Measurements from ENCODE around the gene PMM2.

The PMM2 gene

DNA sequence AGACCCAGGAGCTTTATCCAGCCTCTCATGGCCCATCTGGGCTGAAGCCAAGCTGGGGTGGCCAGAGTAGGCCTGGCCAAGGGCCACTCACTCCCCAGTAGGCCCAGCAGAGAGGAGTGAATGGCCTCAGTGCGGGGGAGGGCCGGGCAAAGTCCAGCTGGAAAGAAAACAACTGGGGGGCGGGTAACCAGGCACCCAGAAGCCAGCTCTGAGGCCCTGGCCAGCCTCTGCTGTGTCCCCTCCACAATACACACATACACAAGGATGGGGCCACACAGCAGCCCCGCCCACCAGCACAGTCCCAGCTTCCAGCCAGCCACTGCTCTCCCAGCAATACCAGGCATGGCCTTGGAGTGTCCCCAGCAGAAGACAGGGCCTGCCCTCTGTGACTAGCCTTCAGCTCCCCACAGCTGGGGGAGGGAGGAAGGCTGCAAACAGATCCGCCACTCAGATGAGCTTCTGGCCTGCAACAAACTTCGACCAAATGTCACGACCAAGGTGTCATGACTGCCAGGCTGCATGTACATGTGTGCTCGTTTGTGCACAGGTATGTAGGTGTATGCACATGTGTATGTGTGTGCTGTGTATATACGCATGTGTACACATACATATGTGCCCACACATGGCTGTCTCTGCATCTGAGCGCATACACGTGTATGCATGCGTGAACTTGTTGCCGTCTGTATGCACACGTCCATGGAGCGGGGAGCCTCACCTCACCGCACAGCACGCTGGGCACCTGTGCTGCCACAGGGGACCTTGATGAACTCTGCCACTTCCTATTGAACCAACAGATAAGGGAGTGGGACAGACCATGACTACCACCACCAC is 66.2 kb downstream of the PMM2 start:
- Histone ChIP-seq H3K27me3 (ENCODE audit: control insufficient read depth in 3 of 3, insufficient read depth in 3 of 3, low read depth in 1 of 3, low read length in 3 of 3) (no peaks in the 10 kb centered on the region), H2BK15ac (ENCODE audit: low read length) (no peak overlapping the region), H2BK5ac (ENCODE audit: low read length) (peak overlapping the region; percentile 88), H3K36me3 (replicated peaks in 1 of 2; ENCODE audit: control insufficient read depth in 2 of 2, insufficient read depth in 2 of 2, low read length in 2 of 2) (peaks cover 17 to 52% of the 10 kb centered on the region in 2 donors), H3K9ac (ENCODE audit: low read depth, low read length, poor library complexity) (peak overlapping the region; percentile 71), H3K23ac (ENCODE audit: low read depth, low read length, poor library complexity) (peak overlapping the region; percentile 87), H3K4me1 (ENCODE audit: control insufficient read depth in 2 of 2, insufficient read depth in 1 of 2, low read depth in 1 of 2, low read length in 2 of 2) (peaks cover 16 to 26% of the 10 kb centered on the region in 2 donors), H3K18ac (ENCODE audit: low read length) (peak overlapping the region; percentile 82), H3K14ac (ENCODE audit: low read length) (peak overlapping the region; percentile 98), H2BK12ac (ENCODE audit: low read length) (no peak overlapping the region), H3K9me3 (replicated peaks in 1 of 2; ENCODE audit: control insufficient read depth in 2 of 2, insufficient read depth in 1 of 2, low read depth in 1 of 2, low read length in 2 of 2) (peaks cover 0 to 2% of the 10 kb centered on the region in 2 donors), H3K4me2 (ENCODE audit: insufficient read depth, low read length, poor library complexity, severe bottlenecking) (no peak overlapping the region), H2BK120ac (ENCODE audit: low read depth, low read length) (no peak overlapping the region), H3K79me1 (ENCODE audit: low read depth, low read length) (peaks cover 25% of the 10 kb centered on the region), H2AFZ (ENCODE audit: low read length) (no peak overlapping the region), H3K4ac (ENCODE audit: low read length) (no peak overlapping the region), H4K91ac (ENCODE audit: low read depth, low read length, poor library complexity) (no peak overlapping the region), H3K27ac (replicated peaks; ENCODE audit: low read length) (peak overlapping the region; percentile 11), H4K8ac (ENCODE audit: low read depth, low read length) (no peak overlapping the region), H2AK5ac (ENCODE audit: low read depth, low read length) (peak overlapping the region; percentile 54), H3K4me3 (ENCODE audit: low read length in 2 of 2) (peak overlapping the region in 1 of 2 donors; percentile 61)
- no peak for DNase-seq (ENCODE audit: low spot score)
- WGBS, 2 donors (ENCODE audit: extremely low coverage in 2 of 2, insufficient read length in 2 of 2, insufficient replicate concordance in 1 of 2), result no CpG with 5 or more reads among the region's 17 CpGs

DNA sequence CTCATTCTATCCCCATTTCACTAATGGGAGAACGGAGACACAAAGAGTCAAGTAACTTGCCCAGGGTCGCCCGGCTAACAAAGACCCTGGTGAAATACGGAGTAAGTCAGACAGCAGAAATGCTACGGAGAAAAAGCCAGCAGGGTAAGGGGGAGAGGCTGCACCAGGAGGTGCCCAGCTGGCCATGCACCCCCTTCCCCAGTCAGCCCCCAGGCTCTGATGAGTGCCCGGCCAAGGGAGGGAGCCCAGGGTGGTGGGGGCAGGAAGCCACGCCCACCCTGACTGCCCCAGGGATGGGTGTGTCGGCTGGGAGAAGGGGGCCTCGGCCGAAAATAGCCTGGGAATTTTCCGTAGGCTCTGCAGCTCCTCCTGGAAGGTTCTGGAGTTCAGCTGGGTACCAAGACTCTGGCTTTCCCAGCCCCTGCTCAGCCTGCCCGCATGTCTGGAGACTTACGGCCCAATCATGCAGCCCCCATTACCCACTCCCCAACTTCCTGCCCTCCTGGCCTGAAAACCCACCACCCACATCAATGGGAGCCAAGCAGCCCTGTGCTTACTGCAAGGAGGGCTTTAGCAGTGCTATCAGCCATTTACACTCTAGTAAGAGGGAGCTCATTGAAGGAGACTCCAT is 67.0 kb downstream of the PMM2 start:
- H3K27ac ChIP-seq (replicated peaks; ENCODE audit: low read length), result peak overlapping the region; percentile 11
- H2AFZ ChIP-seq (ENCODE audit: low read length), result no peak overlapping the region
- no peak overlapping the region for H4K8ac ChIP-seq (ENCODE audit: low read depth, low read length)
- no peak overlapping the region for H2BK120ac ChIP-seq (ENCODE audit: low read depth, low read length)
- H3K27me3 ChIP-seq (ENCODE audit: control insufficient read depth in 3 of 3, insufficient read depth in 3 of 3, low read depth in 1 of 3, low read length in 3 of 3), result no peaks in the 10 kb centered on the region
- H3K79me1 ChIP-seq (ENCODE audit: low read depth, low read length), result peaks cover 18% of the 10 kb centered on the region
- no peak overlapping the region for H2BK5ac ChIP-seq (ENCODE audit: low read length)
- no peak overlapping the region for H3K4me2 ChIP-seq (ENCODE audit: insufficient read depth, low read length, poor library complexity, severe bottlenecking)
- H4K91ac ChIP-seq (ENCODE audit: low read depth, low read length, poor library complexity), result no peak overlapping the region
- peak overlapping the region; percentile 80 for H3K18ac ChIP-seq (ENCODE audit: low read length)
- H3K4ac ChIP-seq (ENCODE audit: low read length), result no peak overlapping the region
- peak overlapping the region; percentile 71 for H2AK5ac ChIP-seq (ENCODE audit: low read depth, low read length)
- H2BK12ac ChIP-seq (ENCODE audit: low read length), result no peak overlapping the region
- DNase-seq (ENCODE audit: low spot score), result no peak
- H3K14ac ChIP-seq (ENCODE audit: low read length), result peak overlapping the region; percentile 57
- H3K9ac ChIP-seq (ENCODE audit: low read depth, low read length, poor library complexity), result peak overlapping the region; percentile 82
- no peak overlapping the region for H2BK15ac ChIP-seq (ENCODE audit: low read length)
- no CpG with 5 or more reads among the region's 13 CpGs for WGBS, 2 donors (ENCODE audit: extremely low coverage in 2 of 2, insufficient read length in 2 of 2, insufficient replicate concordance in 1 of 2)
- H3K23ac ChIP-seq (ENCODE audit: low read depth, low read length, poor library complexity), result no peak overlapping the region
- peaks cover 0 to 2% of the 10 kb centered on the region in 2 donors for H3K9me3 ChIP-seq (replicated peaks in 1 of 2; ENCODE audit: control insufficient read depth in 2 of 2, insufficient read depth in 1 of 2, low read depth in 1 of 2, low read length in 2 of 2)
- H3K4me3 ChIP-seq (ENCODE audit: low read length in 2 of 2), result no peak overlapping the region
- H3K4me1 ChIP-seq (ENCODE audit: control insufficient read depth in 2 of 2, insufficient read depth in 1 of 2, low read depth in 1 of 2, low read length in 2 of 2), result peaks cover 21 to 28% of the 10 kb centered on the region in 2 donors
- H3K36me3 ChIP-seq (replicated peaks in 1 of 2; ENCODE audit: control insufficient read depth in 2 of 2, insufficient read depth in 2 of 2, low read length in 2 of 2), result peaks cover 10 to 44% of the 10 kb centered on the region in 2 donors

DNA sequence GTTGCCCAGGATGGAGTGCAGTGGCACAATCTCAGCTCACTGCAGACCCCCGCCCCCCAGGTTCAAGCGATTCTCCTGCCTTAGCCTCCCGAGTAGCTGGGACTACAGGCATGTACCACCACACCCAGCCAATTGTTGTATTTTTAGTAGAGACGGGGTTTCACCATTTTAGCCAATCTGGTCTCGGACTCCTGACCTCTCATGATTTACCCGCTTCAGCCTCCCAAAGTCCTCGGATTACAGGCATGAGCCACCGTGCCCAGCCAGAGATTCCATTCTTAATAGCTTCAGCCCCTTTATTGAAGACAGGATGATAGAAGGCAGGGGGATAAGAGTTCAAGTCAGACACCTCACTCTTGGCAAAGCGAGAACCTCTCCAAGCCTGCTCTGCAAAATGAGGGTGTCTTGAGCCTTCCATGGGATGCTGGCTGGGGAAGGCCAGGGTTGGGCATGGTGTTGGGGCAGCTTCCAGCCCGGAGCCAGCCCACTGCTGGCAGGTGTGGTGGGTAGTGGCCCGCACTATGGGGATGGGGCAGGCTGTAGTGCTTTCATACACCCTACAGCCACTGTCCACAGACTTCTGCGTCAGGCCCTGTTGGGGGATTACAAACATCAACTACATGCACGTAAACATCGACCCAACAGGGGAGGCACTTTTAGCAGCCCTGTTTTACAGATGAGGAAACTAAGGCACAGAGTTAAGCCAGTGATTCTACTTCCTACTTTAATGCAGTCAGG is 67.7 kb downstream of the PMM2 start:
- Histone ChIP-seq H2BK15ac (ENCODE audit: low read length) (no peak overlapping the region), H3K27me3 (ENCODE audit: control insufficient read depth in 3 of 3, insufficient read depth in 3 of 3, low read depth in 1 of 3, low read length in 3 of 3) (no peaks in the 10 kb centered on the region), H3K79me1 (ENCODE audit: low read depth, low read length) (peaks cover 13% of the 10 kb centered on the region), H3K9ac (ENCODE audit: low read depth, low read length, poor library complexity) (peak overlapping the region; percentile 50), H3K18ac (ENCODE audit: low read length) (peak overlapping the region; percentile 12), H3K27ac (replicated peaks; ENCODE audit: low read length) (no peak overlapping the region), H3K4me2 (ENCODE audit: insufficient read depth, low read length, poor library complexity, severe bottlenecking) (no peak overlapping the region), H2AFZ (ENCODE audit: low read length) (no peak overlapping the region), H3K4ac (ENCODE audit: low read length) (no peak overlapping the region), H3K14ac (ENCODE audit: low read length) (no peak overlapping the region), H3K4me1 (ENCODE audit: control insufficient read depth in 2 of 2, insufficient read depth in 1 of 2, low read depth in 1 of 2, low read length in 2 of 2) (peaks cover 24 to 28% of the 10 kb centered on the region in 2 donors), H2BK12ac (ENCODE audit: low read length) (no peak overlapping the region), H2BK5ac (ENCODE audit: low read length) (no peak overlapping the region), H3K9me3 (replicated peaks in 1 of 2; ENCODE audit: control insufficient read depth in 2 of 2, insufficient read depth in 1 of 2, low read depth in 1 of 2, low read length in 2 of 2) (peaks cover 0 to 2% of the 10 kb centered on the region in 2 donors), H2AK5ac (ENCODE audit: low read depth, low read length) (no peak overlapping the region), H4K91ac (ENCODE audit: low read depth, low read length, poor library complexity) (no peak overlapping the region), H3K36me3 (replicated peaks in 1 of 2; ENCODE audit: control insufficient read depth in 2 of 2, insufficient read depth in 2 of 2, low read length in 2 of 2) (peaks cover 8 to 38% of the 10 kb centered on the region in 2 donors), H4K8ac (ENCODE audit: low read depth, low read length) (no peak overlapping the region), H2BK120ac (ENCODE audit: low read depth, low read length) (no peak overlapping the region), H3K23ac (ENCODE audit: low read depth, low read length, poor library complexity) (no peak overlapping the region), H3K4me3 (ENCODE audit: low read length in 2 of 2) (no peak overlapping the region)
- WGBS, 2 donors (ENCODE audit: extremely low coverage in 2 of 2, insufficient read length in 2 of 2, insufficient replicate concordance in 1 of 2), result no CpG with 5 or more reads among the region's 14 CpGs
- DNase-seq (ENCODE audit: low spot score), result no peak
